ENCODE results near the gene DSN1.

DNA sequence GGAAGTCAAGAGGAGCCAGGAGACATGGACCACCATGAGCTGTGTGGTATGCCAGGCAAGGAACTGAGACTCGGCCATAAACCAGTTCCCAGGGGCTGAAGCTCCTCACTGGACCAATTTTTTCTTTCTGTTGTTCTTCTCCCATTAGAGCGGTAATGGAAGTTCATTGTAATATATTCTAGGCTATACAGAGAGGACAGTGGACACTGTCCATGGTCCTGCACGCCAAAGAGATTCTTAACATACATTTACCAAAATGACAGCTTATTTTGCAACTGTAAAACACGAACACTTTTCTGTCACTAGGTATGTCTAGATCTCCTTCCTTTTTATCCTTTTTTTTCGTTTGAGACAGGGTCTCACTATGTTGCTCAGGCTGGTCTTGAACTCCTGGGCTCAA, 13.1 kb upstream of the DSN1 start:
- TF ChIP-seq CTCF (conservative IDR thresholded peaks at IDR 0.05; ENCODE audit: low read depth in 2 of 2), result no peak
- no peak for TF ChIP-seq ZNF462 (CRISPR knock-in tag; IDR thresholded peaks at IDR 0.05)
- no peak for TF ChIP-seq JUNB (IDR thresholded peaks at IDR 0.05; ENCODE audit: unreplicated experiment)
- peak; percentile 51 for TF ChIP-seq REST (IDR thresholded peaks at IDR 0.05; ENCODE audit: unreplicated experiment)
- no peak for TF ChIP-seq EZH2 (IDR thresholded peaks at IDR 0.05; ENCODE audit: low read depth, unreplicated experiment)
- TF ChIP-seq EZH2phosphoT487 (IDR thresholded peaks at IDR 0.05; ENCODE audit: unreplicated experiment), result no peak
- TF ChIP-seq CREB1 (CRISPR knock-in tag; IDR thresholded peaks at IDR 0.05; ENCODE audit: low read depth), result no peak
- TF ChIP-seq POLR2AphosphoS5 (IDR thresholded peaks at IDR 0.05; ENCODE audit: low read depth), result no peak
- no peak for TF ChIP-seq NANOG (IDR thresholded peaks at IDR 0.05; ENCODE audit: borderline replicate concordance)
